ENCODE results near the gene FAF1.

DNA sequence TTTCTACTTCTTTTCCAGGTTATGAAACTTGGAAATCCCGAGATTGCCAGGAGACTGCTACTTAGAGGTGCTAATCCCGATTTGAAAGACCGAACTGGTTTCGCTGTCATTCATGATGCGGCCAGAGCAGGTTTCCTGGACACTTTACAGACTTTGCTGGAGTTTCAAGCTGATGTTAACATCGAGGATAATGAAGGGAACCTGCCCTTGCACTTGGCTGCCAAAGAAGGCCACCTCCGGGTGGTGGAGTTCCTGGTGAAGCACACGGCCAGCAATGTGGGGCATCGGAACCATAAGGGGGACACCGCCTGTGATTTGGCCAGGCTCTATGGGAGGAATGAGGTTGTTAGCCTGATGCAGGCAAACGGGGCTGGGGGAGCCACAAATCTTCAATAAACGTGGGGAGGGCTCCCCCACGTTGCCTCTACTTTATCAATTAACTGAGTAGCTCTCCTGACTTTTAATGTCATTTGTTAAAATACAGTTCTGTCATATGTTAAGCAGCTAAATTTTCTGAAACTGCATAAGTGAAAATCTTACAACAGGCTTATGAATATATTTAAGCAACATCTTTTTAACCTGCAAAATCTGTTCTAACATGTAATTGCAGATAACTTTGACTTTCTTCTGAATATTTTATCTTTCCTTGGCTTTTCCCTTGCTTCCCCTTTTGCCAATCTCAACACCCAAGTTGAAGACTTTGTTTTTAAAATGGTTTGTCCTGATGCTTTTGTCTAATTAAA is 14.0 kb upstream of the FAF1 start:
- TF ChIP-seq, protein P1, sequence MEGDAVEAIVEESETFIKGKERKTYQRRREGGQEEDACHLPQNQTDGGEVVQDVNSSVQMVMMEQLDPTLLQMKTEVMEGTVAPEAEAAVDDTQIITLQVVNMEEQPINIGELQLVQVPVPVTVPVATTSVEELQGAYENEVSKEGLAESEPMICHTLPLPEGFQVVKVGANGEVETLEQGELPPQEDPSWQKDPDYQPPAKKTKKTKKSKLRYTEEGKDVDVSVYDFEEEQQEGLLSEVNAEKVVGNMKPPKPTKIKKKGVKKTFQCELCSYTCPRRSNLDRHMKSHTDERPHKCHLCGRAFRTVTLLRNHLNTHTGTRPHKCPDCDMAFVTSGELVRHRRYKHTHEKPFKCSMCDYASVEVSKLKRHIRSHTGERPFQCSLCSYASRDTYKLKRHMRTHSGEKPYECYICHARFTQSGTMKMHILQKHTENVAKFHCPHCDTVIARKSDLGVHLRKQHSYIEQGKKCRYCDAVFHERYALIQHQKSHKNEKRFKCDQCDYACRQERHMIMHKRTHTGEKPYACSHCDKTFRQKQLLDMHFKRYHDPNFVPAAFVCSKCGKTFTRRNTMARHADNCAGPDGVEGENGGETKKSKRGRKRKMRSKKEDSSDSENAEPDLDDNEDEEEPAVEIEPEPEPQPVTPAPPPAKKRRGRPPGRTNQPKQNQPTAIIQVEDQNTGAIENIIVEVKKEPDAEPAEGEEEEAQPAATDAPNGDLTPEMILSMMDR (conservative IDR thresholded peaks at IDR 0.05; ENCODE audit: low read depth, low read length), result no peak
- TF ChIP-seq EZH2 (IDR thresholded peaks at IDR 0.05; ENCODE audit: borderline replicate concordance, low read depth, low read length, poor library complexity, severe bottlenecking), result no peak
